ENCODE measurements around the gene NRXN2. TPM values are rescaled to one million over a fixed set of nuclear protein-coding genes. Genes with fewer than 3 reads are reported as not detected.

The NRXN2 gene
- polyA plus RNA-seq, 1 of the 3 experiments (the other 2 are of a cell fraction), result 0.15 TPM

GRCh38 chr11:64717268-64717578, 5.8 kb downstream of the NRXN2 start:
- Histone ChIP-seq H3K27me3 (ENCODE audit: insufficient read depth) (peaks cover 13% of the 10 kb centered on the region), H3K27ac (ENCODE audit: low read depth in 2 of 2, low read length in 1 of 2) (no peak overlapping the region; a peak in 2 of 4 replicates), H3K9me3 (no peaks in the 10 kb centered on the region), H2AFZ (ENCODE audit: low read depth) (no peak overlapping the region), H3K36me3 (replicated peaks in 1 of 2; ENCODE audit: control insufficient read depth in 1 of 2, insufficient read depth in 2 of 2, low read length in 1 of 2) (no peaks in the 10 kb centered on the region), H3K79me2 (ENCODE audit: insufficient read depth) (no peaks in the 10 kb centered on the region), H3F3A (replicated peaks; ENCODE audit: insufficient read depth) (peaks cover 3% of the 10 kb centered on the region), H3K9ac (no peak overlapping the region), H4K20me1 (ENCODE audit: insufficient read depth) (no peaks in the 10 kb centered on the region), H3K4me1 (ENCODE audit: control insufficient read depth in 1 of 2, insufficient read depth in 2 of 2, low read depth in 1 of 2, low read length in 1 of 2) (peaks cover 0 to 42% of the 10 kb centered on the region in 2 experiments; a peak in 1 of 4 replicates), H3K9me2 (no peaks in the 10 kb centered on the region), H3K4me3 (ENCODE audit: low read depth in 2 of 2, low read length in 1 of 2) (no peak overlapping the region), H3K4me2 (no peak overlapping the region)
- 29% methylated on average over 1 of the region's 4 CpGs for WGBS (ENCODE audit: low lambda C conversion rate)
- POLR2A ChIA-PET, result interaction anchor here (0.9 kb wide), 1 partner anchor 23 kb away, joined by 3 read pairs; no protein-coding TSS in a partner anchor
- CTCF ChIA-PET, result interaction anchor here (0.6 to 7.1 kb wide), 17 partner anchors 9 to 613 kb away, joined by 3 to 68 read pairs (median 5); partner anchors contain the start of gene RASGRP2
- no peak for DNase-seq
- TF ChIP-seq RFX5 (IDR thresholded peaks at IDR 0.05; ENCODE audit: low read length), result no peak
- peak; percentile 31 for TF ChIP-seq RAD21 (IDR thresholded peaks at IDR 0.05; ENCODE audit: low read length)

GRCh38 chr11:64716473-64717267, 6.3 kb downstream of the NRXN2 start:
- no peak overlapping the region for H2AFZ ChIP-seq (ENCODE audit: low read depth)
- ChIA-PET CTCF (interaction anchor here (0.7 to 7.1 kb wide), 19 partner anchors 8 to 268 kb away, joined by 3 to 68 read pairs (median 5); partner anchors contain the start of gene RASGRP2), POLR2A (interaction anchor here (1.0 kb wide), 1 partner anchor 13 kb away, joined by 3 read pairs; no protein-coding TSS in a partner anchor)
- peak overlapping the region in 1 of 2 experiments; percentile 71; a peak in 2 of 4 replicates for H3K27ac ChIP-seq (ENCODE audit: low read depth in 2 of 2, low read length in 1 of 2)
- no peak overlapping the region for H3K9ac ChIP-seq
- H4K20me1 ChIP-seq (ENCODE audit: insufficient read depth), result no peaks in the 10 kb centered on the region
- peaks cover 13% of the 10 kb centered on the region for H3K27me3 ChIP-seq (ENCODE audit: insufficient read depth)
- H3K36me3 ChIP-seq (replicated peaks in 1 of 2; ENCODE audit: control insufficient read depth in 1 of 2, insufficient read depth in 2 of 2, low read length in 1 of 2), result no peaks in the 10 kb centered on the region
- H3K4me2 ChIP-seq, result no peak overlapping the region
- no peaks in the 10 kb centered on the region for H3K79me2 ChIP-seq (ENCODE audit: insufficient read depth)
- TF ChIP-seq JUND (IDR thresholded peaks at IDR 0.05) (no peak), RAD21 (IDR thresholded peaks at IDR 0.05; ENCODE audit: low read length) (no peak), RXRA (IDR thresholded peaks at IDR 0.05; ENCODE audit: borderline replicate concordance, low read depth) (no peak), TCF12 (IDR thresholded peaks at IDR 0.05) (no peak), FOSL2 (IDR thresholded peaks at IDR 0.05; ENCODE audit: borderline replicate concordance, low read depth) (no peak), FOXJ3 (CRISPR knock-in tag; IDR thresholded peaks at IDR 0.05) (no peak), YY1 (IDR thresholded peaks at IDR 0.05; ENCODE audit: low read depth) (no peak), CHD2 (IDR thresholded peaks at IDR 0.05; ENCODE audit: low read length, partially characterized antibody) (no peak), TEAD4 (IDR thresholded peaks at IDR 0.05; ENCODE audit: borderline replicate concordance, insufficient read depth) (no peak), EP300 (IDR thresholded peaks at IDR 0.05; ENCODE audit: borderline replicate concordance in 1 of 2, low read depth in 1 of 2, low read length in 1 of 2) (no peak)
- WGBS (ENCODE audit: low lambda C conversion rate), result 43% methylated on average over 12 of the region's 21 CpGs
- peaks cover 0 to 39% of the 10 kb centered on the region in 2 experiments; a peak in 1 of 4 replicates for H3K4me1 ChIP-seq (ENCODE audit: control insufficient read depth in 1 of 2, insufficient read depth in 2 of 2, low read depth in 1 of 2, low read length in 1 of 2)
- peak; percentile 77 for DNase-seq
- peaks cover 3% of the 10 kb centered on the region for H3F3A ChIP-seq (replicated peaks; ENCODE audit: insufficient read depth)
- H3K4me3 ChIP-seq (ENCODE audit: low read depth in 2 of 2, low read length in 1 of 2), result no peak overlapping the region
- no peaks in the 10 kb centered on the region for H3K9me2 ChIP-seq
- H3K9me3 ChIP-seq, result no peaks in the 10 kb centered on the region
